ENCODE results near the gene MED26. TPM values are rescaled to one million over a fixed set of nuclear protein-coding genes. Genes with fewer than 3 reads are reported as not detected.

Gene MED26
- total and polyA plus RNA-seq, 2 of the 13 experiments (the other 11 are each of a cell fraction or from before 2014, with no cell fraction given) = 3.5 to 3.8 TPM

GRCh38 chr19:16532440-16533234, 95.4 kb downstream of the MED26 start (continued):
- TF ChIP-seq ZNF275 (CRISPR knock-in tag; IDR thresholded peaks at IDR 0.05; ENCODE audit: borderline replicate concordance) (no peak), AGO2 (optimal IDR thresholded peaks at IDR 0.05; ENCODE audit: low read depth, low read length) (peak; percentile 80)

GRCh38 chr19:16531380-16531669, 96.7 kb downstream of the MED26 start:
- Histone ChIP-seq H3K9ac (ENCODE audit: insufficient read depth, low read depth, low read length) (no peak overlapping the region), H2AFZ (ENCODE audit: low read length) (no peak overlapping the region), H3K4me3 (replicated peaks in 1 of 3; ENCODE audit: insufficient read depth in 1 of 3, low read depth in 2 of 3, low read length in 3 of 3) (no peak overlapping the region), H3K79me2 (ENCODE audit: insufficient read depth, low read length) (peaks cover 5% of the 10 kb centered on the region), H3K27me3 (ENCODE audit: control insufficient read depth in 1 of 2, insufficient read depth in 2 of 2, low read length in 2 of 2) (no peaks in the 10 kb centered on the region), H3K9me3 (ENCODE audit: low read length) (no peaks in the 10 kb centered on the region), H4K20me1 (ENCODE audit: insufficient read depth, low read length) (peaks cover 6% of the 10 kb centered on the region; the same call in 1 of the 2 replicates), H3K4me2 (ENCODE audit: low read depth, low read length) (no peak overlapping the region), H3K4me1 (ENCODE audit: insufficient read depth, low read length) (no peaks in the 10 kb centered on the region), H3K27ac (ENCODE audit: extremely low read length, insufficient read depth, low read length) (no peak overlapping the region), H3K36me3 (replicated peaks in 1 of 2; ENCODE audit: control insufficient read depth in 1 of 2, insufficient read depth in 2 of 2, low read length in 2 of 2) (peaks cover 54 to 98% of the 10 kb centered on the region in 2 experiments)
- ATAC-seq = no peak
- in situ Hi-C loops (cut with HindIII; ENCODE audit: extremely low pct_ligation_motif_present, low pct_unique_long_range_greater_than_20kb) = no loop called here
- TF ChIP-seq ZNF362 (CRISPR knock-in tag; IDR thresholded peaks at IDR 0.05; ENCODE audit: borderline replicate concordance) (no peak), RBFOX2 (IDR thresholded peaks at IDR 0.05; ENCODE audit: low read depth, low read length) (0 out of 2 replicates have a peak, but pooled peaks have one; percentile 15)
- DNase-seq (ENCODE audit: low spot score) = no peak
- 97% methylated on average over 12 of the region's 12 CpGs for WGBS (ENCODE audit: low lambda C conversion rate)
- BruUV-seq (replicated peaks) = no TSS peak
- intact Hi-C loops (cut with micrococcal nuclease; ENCODE audit: unreplicated experiment) = no loop called here
- CTCF ChIA-PET (ENCODE audit: low intra/inter-chr PET ratio, low total read pairs) = no interaction called here
- POLR2A ChIA-PET = no interaction called here
- no peak for FAIRE-seq
